PC-9 (cell line): ENCODE measurements around the gene ATP2B1. TPM values are rescaled to one million over a fixed set of nuclear protein-coding genes. Genes with fewer than 3 reads are reported as not detected.

Experiments used
- BruUV-seq: library from RNA; stranded (reverse); fragments of 400-500 nt; replicated peaks from 2 replicates; lab custom pipeline; 2021; lab: Mats Ljungman, UMichigan
- CTCF ChIA-PET: fragments of 300-600 bp; sonication (Branson Sonifier 250); formaldehyde crosslinking; loops from one replicate; lab custom pipeline; 2022; ENCODE audit warnings: antibody characterized with exemption; lab: Charles Lee
- POLR2A ChIA-PET: fragments of 300-600 bp; sonication (Branson Sonifier 250); formaldehyde crosslinking; loops from one replicate; lab custom pipeline; 2022; ENCODE audit warnings: antibody characterized with exemption; ENCODE audit not compliant: unreplicated experiment; lab: Charles Lee
- DNase-seq, 2 experiments: peaks; one replicate each; pipeline versions ENCODE4 v3.0.0 to v3.0.0-alpha.2; 2015 to 2022; ENCODE audit warnings: mixed read lengths in 1 of 2
- H2AFZ ChIP-seq: fragments of 200-600 bp; sonication (generic); 2 replicates; pipeline ENCODE4 v1.8.1; 2017; ENCODE audit warnings: antibody characterized with exemption
- H3F3A ChIP-seq: fragments of 200-600 bp; sonication (generic); 2 replicates; pipeline ENCODE4 v1.8.1; 2017; ENCODE audit warnings: antibody characterized with exemption, mild to moderate bottlenecking, low read depth; ENCODE audit not compliant: insufficient read depth
- H3K27ac ChIP-seq: fragments of 200-600 bp; sonication (generic); 2 replicates; pipeline ENCODE4 v1.6.1; 2016; ENCODE audit warnings: mixed run types
- H3K27me3 ChIP-seq: fragments of 200-600 bp; sonication (generic); 2 replicates; pipeline ENCODE4 v1.6.1; 2016; ENCODE audit warnings: low read depth, mixed run types; ENCODE audit not compliant: insufficient read depth
- H3K36me3 ChIP-seq: fragments of 200-600 bp; sonication (generic); 2 replicates; pipeline ENCODE4 v1.6.1; 2016; ENCODE audit warnings: low read depth, mixed run types
- H3K4me1 ChIP-seq: fragments of 200-600 bp; sonication (generic); replicated peaks from 2 replicates; pipeline ENCODE4 v1.6.1; 2016; ENCODE audit warnings: mixed run types; ENCODE audit not compliant: insufficient read depth
- H3K4me2 ChIP-seq: fragments of 200-600 bp; sonication (generic); 2 replicates; pipeline ENCODE4 v1.6.1; 2017; ENCODE audit warnings: mixed run types
- H3K4me3 ChIP-seq: fragments of 200-600 bp; sonication (generic); 2 replicates; pipeline ENCODE4 v1.6.1; 2016; ENCODE audit warnings: mixed run types
- H3K79me2 ChIP-seq: fragments of 200-600 bp; sonication (generic); 2 replicates; pipeline ENCODE4 v1.6.1; 2017; ENCODE audit warnings: low read depth, mixed run types
- H3K9me2 ChIP-seq: fragments of 200-600 bp; sonication (generic); 2 replicates; pipeline ENCODE4 v1.8.1; 2017; ENCODE audit warnings: mild to moderate bottlenecking; ENCODE audit not compliant: insufficient read depth
- H3K9me3 ChIP-seq: fragments of 200-600 bp; sonication (generic); 2 replicates; pipeline ENCODE4 v1.8.1; 2016; ENCODE audit warnings: low read depth; ENCODE audit not compliant: insufficient read depth
- H4K20me1 ChIP-seq: fragments of 200-600 bp; sonication (generic); 2 replicates; pipeline ENCODE4 v1.8.1; 2017; ENCODE audit not compliant: insufficient read depth
- EZH2 ChIP-seq: fragments of 200-600 bp; sonication (generic); IDR thresholded peaks from 2 replicates; pipeline ENCODE4 v1.8.0; 2017; ENCODE audit warnings: antibody characterized with exemption, low read depth
- intact Hi-C: fragments of 100-400 bp; cut with micrococcal nuclease; formaldehyde crosslinking; loops from one replicate; pipeline ENCODE4 v1.10.0; 2022; ENCODE audit not compliant: unreplicated experiment
- total RNA-seq: library from RNA; stranded (reverse); gene quantifications from 2 replicates; pipeline ENCODE4 v1.2.3, GENCODE V29; 2021
- TF ChIP-seq, protein P1 (sequence below): fragments of 200-600 bp; sonication (generic); conservative IDR thresholded peaks from 2 replicates; pipeline ENCODE4 v1.6.1; 2017; ENCODE audit warnings: mixed run types, antibody characterized with exemption, mild to moderate bottlenecking, moderate library complexity

ATP2B1 gene
- total RNA-seq, 1 experiment from 2014 or later = 29.4 TPM

DNA sequence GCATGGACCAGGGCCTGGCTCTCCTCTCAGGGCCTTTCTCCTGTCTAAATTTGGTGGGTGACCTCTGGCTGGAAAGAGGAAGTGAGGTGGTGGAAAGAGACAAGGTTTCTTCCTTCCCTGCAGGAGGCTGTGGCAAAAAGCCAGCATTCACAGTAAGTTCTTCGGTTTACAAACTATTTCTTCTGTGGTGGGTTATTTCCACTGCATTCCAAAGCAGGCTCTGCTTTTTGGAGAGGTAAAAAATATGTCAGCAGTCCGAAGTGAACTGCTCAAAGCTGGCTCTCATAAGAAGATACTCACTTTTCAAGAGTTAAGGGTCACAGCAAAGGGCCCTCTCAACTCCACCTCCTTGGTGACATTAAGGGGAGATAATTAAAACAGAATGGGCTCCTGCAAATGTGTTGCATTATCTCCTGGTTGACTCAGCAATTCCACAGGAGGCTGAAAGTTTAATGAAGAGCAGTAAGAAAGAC lies 133.9 kb downstream of the ATP2B1 start:
- Histone ChIP-seq H3K27me3 (no peaks in the 10 kb centered on the region), H3K36me3 (no peaks in the 10 kb centered on the region), H3K4me2 (no peak overlapping the region), H3K4me3 (no peak overlapping the region), H3K4me1 (no peaks in the 10 kb centered on the region), H2AFZ (no peak overlapping the region), H3K9me3 (no peaks in the 10 kb centered on the region), H4K20me1 (no peaks in the 10 kb centered on the region), H3K9me2 (no peaks in the 10 kb centered on the region), H3K27ac (no peak overlapping the region), H3F3A (no peaks in the 10 kb centered on the region), H3K79me2 (no peaks in the 10 kb centered on the region)
- BruUV-seq = no TSS peak
- ChIA-PET POLR2A (no interaction called here), CTCF (no interaction called here)
- no peak for DNase-seq
- intact Hi-C loops = no loop called here
- TF ChIP-seq EZH2 = no peak
- TF ChIP-seq, protein P1, sequence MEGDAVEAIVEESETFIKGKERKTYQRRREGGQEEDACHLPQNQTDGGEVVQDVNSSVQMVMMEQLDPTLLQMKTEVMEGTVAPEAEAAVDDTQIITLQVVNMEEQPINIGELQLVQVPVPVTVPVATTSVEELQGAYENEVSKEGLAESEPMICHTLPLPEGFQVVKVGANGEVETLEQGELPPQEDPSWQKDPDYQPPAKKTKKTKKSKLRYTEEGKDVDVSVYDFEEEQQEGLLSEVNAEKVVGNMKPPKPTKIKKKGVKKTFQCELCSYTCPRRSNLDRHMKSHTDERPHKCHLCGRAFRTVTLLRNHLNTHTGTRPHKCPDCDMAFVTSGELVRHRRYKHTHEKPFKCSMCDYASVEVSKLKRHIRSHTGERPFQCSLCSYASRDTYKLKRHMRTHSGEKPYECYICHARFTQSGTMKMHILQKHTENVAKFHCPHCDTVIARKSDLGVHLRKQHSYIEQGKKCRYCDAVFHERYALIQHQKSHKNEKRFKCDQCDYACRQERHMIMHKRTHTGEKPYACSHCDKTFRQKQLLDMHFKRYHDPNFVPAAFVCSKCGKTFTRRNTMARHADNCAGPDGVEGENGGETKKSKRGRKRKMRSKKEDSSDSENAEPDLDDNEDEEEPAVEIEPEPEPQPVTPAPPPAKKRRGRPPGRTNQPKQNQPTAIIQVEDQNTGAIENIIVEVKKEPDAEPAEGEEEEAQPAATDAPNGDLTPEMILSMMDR = no peak

DNA sequence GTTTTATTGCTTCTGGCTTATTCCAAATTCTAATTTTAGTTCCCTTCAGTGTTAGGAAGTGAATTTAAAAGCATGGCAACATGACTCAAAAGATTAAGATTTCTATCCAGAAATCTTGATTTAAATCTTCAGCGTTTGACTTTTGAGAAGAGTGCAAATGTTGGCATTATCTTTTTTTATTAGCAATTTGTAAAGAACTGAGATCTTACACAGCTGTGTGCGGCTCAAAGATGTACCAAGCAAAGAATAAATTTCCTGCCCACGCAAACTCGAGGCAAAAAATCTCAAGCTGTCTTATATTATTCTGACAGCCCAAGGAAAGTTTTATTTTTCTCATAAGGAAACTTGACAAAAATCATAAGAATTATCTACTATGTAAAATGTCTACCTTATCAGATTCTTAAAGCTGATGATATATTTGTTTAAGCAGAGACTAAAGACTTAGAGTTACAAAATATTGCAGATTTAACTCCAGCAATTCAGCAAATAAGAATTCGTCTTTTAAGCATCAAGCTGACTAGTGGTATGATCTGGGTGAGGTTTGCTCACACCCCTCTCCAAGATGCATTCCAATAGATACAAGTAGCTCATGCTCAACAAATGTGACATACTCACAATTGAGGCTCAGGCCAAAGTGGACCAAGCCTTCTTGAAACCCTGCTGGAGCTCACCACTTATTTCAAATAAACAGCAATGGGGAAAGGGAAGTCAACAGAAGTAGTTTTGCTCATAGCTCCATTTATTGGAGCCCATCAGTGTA lies 135.4 kb downstream of the ATP2B1 start:
- CTCF ChIA-PET = no interaction called here

DNA sequence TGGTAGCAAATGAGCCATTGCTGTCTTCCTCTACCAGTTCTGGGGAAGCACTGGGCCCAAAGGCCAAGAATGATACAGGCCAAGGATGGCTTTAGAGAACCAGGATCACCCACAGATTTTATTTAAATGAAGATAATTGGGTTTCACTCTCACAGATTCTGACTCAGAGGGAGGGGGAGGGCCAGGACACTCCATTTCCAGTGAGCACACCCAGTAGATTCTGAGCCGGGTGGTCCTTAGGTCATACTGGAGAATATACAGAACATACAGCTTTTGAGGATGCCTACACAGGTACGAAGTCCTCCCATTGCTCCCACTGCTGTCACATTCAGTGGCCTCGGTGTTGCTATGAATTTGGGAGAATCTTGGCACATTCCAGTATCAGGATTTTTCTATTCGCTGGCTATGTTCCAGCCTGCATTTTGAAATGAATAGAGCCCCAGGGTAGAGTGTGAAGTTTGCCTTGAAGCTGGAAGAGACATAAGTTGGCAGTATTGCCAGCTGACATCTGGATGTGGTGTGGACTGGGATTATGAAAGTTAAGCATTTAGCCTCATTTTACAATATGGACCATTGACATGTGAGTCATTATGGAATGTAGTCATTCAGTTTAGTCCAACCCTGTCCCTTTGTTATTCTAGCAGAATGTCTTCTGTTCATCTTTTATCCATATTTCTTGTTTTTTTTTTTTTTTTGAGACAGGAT lies 137.0 kb downstream of the ATP2B1 start:
- ChIA-PET POLR2A (interaction anchor here (0.7 kb wide), 1 partner anchor 1449 kb away, joined by 39 read pairs; no protein-coding TSS in a partner anchor), CTCF (no interaction called here)
- H3K79me2 ChIP-seq = no peaks in the 10 kb centered on the region
- no peak overlapping the region for H3K4me2 ChIP-seq
- H3K4me3 ChIP-seq = no peak overlapping the region
- H3K4me1 ChIP-seq = no peaks in the 10 kb centered on the region
- DNase-seq = no peak
- no peaks in the 10 kb centered on the region for H3K9me3 ChIP-seq
- no TSS peak for BruUV-seq
- no peaks in the 10 kb centered on the region for H3F3A ChIP-seq
- no peak overlapping the region for H3K27ac ChIP-seq
- H3K27me3 ChIP-seq = no peaks in the 10 kb centered on the region
- intact Hi-C loops = no loop called here
- H3K9me2 ChIP-seq = no peaks in the 10 kb centered on the region
- H3K36me3 ChIP-seq = no peaks in the 10 kb centered on the region
- TF ChIP-seq, protein P1 = no peak
- TF ChIP-seq EZH2 = no peak
- no peaks in the 10 kb centered on the region for H4K20me1 ChIP-seq
- H2AFZ ChIP-seq = no peak overlapping the region

More for the DNA sequence above, 135.4 kb downstream of the ATP2B1 start:
- Histone ChIP-seq H3K4me3 (no peak overlapping the region), H3K4me2 (no peak overlapping the region), H3K9me2 (no peaks in the 10 kb centered on the region), H3K27me3 (no peaks in the 10 kb centered on the region), H4K20me1 (no peaks in the 10 kb centered on the region), H3K27ac (no peak overlapping the region), H3K36me3 (no peaks in the 10 kb centered on the region), H3K4me1 (no peaks in the 10 kb centered on the region), H3K9me3 (no peaks in the 10 kb centered on the region), H3K79me2 (no peaks in the 10 kb centered on the region), H3F3A (no peaks in the 10 kb centered on the region), H2AFZ (no peak overlapping the region)
- no peak for TF ChIP-seq EZH2
- TF ChIP-seq, protein P1 = no peak
- no TSS peak for BruUV-seq
- DNase-seq = no peak
- POLR2A ChIA-PET = no interaction called here
- intact Hi-C loops = no loop called here
